Measurements from ENCODE around the gene GNB1L. TPM values are rescaled to one million over a fixed set of nuclear protein-coding genes. Genes with fewer than 3 reads are reported as not detected.

Gene GNB1L
- total and polyA plus RNA-seq, 9 of the 15 experiments (the other 6 are each of a cell fraction or from before 2014, with no cell fraction given) = 0.56 to 50.5 (median 10.2) TPM

DNA sequence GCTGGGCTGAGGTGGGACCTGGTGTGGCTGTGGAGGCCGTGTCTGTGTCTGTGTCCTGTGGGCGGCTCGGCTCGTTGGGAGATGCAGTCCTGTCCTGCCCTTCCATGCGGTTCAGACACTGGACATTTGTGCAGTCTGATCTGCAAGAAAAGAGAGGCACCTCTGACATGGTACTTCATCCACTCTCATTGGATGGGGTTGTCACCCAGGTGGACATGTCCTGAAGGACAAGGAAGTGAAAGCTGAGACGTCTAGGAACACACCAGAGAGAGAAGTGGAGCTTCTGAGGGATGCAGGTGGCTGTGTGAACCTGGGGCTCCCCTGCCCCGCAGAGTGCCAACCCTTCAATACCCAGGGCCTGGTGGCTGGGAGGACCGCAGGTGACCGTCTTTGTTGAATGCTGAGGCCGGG lies 75.7 kb downstream of the GNB1L start (continued):
- TF ChIP-seq, protein P1, sequence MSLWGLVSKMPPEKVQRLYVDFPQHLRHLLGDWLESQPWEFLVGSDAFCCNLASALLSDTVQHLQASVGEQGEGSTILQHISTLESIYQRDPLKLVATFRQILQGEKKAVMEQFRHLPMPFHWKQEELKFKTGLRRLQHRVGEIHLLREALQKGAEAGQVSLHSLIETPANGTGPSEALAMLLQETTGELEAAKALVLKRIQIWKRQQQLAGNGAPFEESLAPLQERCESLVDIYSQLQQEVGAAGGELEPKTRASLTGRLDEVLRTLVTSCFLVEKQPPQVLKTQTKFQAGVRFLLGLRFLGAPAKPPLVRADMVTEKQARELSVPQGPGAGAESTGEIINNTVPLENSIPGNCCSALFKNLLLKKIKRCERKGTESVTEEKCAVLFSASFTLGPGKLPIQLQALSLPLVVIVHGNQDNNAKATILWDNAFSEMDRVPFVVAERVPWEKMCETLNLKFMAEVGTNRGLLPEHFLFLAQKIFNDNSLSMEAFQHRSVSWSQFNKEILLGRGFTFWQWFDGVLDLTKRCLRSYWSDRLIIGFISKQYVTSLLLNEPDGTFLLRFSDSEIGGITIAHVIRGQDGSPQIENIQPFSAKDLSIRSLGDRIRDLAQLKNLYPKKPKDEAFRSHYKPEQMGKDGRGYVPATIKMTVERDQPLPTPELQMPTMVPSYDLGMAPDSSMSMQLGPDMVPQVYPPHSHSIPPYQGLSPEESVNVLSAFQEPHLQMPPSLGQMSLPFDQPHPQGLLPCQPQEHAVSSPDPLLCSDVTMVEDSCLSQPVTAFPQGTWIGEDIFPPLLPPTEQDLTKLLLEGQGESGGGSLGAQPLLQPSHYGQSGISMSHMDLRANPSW (CRISPR knock-in tag; IDR thresholded peaks at IDR 0.05) = 0 out of 2 replicates have a peak, but pooled peaks have one; percentile 43
- TF ChIP-seq, protein P2, sequence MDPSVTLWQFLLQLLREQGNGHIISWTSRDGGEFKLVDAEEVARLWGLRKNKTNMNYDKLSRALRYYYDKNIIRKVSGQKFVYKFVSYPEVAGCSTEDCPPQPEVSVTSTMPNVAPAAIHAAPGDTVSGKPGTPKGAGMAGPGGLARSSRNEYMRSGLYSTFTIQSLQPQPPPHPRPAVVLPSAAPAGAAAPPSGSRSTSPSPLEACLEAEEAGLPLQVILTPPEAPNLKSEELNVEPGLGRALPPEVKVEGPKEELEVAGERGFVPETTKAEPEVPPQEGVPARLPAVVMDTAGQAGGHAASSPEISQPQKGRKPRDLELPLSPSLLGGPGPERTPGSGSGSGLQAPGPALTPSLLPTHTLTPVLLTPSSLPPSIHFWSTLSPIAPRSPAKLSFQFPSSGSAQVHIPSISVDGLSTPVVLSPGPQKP (CRISPR knock-in tag; IDR thresholded peaks at IDR 0.05) = no peak
- TF ChIP-seq, protein P3, sequence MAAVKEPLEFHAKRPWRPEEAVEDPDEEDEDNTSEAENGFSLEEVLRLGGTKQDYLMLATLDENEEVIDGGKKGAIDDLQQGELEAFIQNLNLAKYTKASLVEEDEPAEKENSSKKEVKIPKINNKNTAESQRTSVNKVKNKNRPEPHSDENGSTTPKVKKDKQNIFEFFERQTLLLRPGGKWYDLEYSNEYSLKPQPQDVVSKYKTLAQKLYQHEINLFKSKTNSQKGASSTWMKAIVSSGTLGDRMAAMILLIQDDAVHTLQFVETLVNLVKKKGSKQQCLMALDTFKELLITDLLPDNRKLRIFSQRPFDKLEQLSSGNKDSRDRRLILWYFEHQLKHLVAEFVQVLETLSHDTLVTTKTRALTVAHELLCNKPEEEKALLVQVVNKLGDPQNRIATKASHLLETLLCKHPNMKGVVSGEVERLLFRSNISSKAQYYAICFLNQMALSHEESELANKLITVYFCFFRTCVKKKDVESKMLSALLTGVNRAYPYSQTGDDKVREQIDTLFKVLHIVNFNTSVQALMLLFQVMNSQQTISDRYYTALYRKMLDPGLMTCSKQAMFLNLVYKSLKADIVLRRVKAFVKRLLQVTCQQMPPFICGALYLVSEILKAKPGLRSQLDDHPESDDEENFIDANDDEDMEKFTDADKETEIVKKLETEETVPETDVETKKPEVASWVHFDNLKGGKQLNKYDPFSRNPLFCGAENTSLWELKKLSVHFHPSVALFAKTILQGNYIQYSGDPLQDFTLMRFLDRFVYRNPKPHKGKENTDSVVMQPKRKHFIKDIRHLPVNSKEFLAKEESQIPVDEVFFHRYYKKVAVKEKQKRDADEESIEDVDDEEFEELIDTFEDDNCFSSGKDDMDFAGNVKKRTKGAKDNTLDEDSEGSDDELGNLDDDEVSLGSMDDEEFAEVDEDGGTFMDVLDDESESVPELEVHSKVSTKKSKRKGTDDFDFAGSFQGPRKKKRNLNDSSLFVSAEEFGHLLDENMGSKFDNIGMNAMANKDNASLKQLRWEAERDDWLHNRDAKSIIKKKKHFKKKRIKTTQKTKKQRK (IDR thresholded peaks at IDR 0.05; ENCODE audit: borderline replicate concordance, low read depth, low read length) = no peak
- TF ChIP-seq ZNF263 (CRISPR knock-in tag; IDR thresholded peaks at IDR 0.05; ENCODE audit: borderline replicate concordance) = no peak
- TF ChIP-seq RBM15 (IDR thresholded peaks at IDR 0.05; ENCODE audit: insufficient read depth, low read length) = no peak
- no peak for TF ChIP-seq HLTF (IDR thresholded peaks at IDR 0.05)
- no peak for TF ChIP-seq DACH1 (IDR thresholded peaks at IDR 0.05; ENCODE audit: partially characterized antibody)
- TF ChIP-seq ZNF134 (CRISPR knock-in tag; conservative IDR thresholded peaks at IDR 0.05) = no peak
